ENCODE measurements around the gene SNAP25. TPM values are rescaled to one million over a fixed set of nuclear protein-coding genes. Genes with fewer than 3 reads are reported as not detected.

Gene SNAP25
- total RNA-seq: 1 to 10 TPM in 3 of 4 donors, under 1 TPM in 1; 0.47 to 5.5 (median 2.3) TPM

DNA sequence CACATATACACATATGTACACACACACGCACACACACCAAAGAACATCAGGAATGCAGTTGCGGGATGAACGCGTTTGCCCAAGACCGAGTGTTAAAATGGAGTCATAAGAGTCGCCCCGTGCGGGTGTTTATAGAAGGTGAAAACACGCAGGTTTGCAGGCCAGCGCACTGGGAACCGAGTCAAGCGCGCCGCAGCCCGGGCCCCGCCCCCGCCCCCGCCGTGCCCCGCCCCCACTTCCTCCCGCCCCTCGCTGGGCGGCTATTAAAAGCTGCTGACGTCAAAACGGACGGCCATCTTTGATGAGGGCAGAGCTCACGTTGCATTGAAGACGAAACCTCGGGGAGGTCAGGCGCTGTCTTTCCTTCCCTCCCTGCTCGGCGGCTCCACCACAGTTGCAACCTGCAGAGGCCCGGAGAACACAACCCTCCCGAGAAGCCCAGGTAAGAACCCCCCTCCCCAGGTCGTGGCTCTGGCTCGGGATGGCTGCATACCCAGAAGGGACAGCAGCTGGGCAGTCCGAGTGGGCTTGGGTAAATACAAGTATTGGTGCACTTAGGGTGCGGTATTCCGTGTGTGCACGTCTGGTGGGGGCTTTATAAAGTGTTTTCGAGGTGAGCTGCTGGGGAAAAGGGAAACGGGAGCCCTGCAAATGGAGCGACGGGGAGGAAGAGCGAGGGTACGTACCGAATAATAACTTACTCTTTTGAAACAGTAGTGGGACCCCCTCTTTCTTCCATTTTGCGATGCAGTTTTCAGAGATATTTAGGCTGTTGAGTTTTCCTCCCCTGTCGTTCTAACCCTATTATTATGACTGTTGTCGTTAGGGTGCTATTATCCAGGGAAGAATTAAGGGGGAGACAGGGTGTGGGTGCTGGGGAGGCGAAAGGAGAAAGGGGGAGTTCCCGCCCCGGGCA is at the start of gene SNAP25:
TSS of gene SNAP25 (plus strand) at position 295 of the 916 bp plus-strand sequence. CDS start 56,662 bp downstream, outside the sequence.
- TF ChIP-seq, protein P1, sequence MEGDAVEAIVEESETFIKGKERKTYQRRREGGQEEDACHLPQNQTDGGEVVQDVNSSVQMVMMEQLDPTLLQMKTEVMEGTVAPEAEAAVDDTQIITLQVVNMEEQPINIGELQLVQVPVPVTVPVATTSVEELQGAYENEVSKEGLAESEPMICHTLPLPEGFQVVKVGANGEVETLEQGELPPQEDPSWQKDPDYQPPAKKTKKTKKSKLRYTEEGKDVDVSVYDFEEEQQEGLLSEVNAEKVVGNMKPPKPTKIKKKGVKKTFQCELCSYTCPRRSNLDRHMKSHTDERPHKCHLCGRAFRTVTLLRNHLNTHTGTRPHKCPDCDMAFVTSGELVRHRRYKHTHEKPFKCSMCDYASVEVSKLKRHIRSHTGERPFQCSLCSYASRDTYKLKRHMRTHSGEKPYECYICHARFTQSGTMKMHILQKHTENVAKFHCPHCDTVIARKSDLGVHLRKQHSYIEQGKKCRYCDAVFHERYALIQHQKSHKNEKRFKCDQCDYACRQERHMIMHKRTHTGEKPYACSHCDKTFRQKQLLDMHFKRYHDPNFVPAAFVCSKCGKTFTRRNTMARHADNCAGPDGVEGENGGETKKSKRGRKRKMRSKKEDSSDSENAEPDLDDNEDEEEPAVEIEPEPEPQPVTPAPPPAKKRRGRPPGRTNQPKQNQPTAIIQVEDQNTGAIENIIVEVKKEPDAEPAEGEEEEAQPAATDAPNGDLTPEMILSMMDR (IDR thresholded peaks at IDR 0.05): no peak
- TF ChIP-seq EP300 (IDR thresholded peaks at IDR 0.05) (no peak), POLR2A (IDR thresholded peaks at IDR 0.05) (no peak), POLR2AphosphoS5 (IDR thresholded peaks at IDR 0.05) (no peak)
- Histone ChIP-seq H3K27me3 (peaks cover 64% of the 10 kb centered on the region), H3K9me3 (no peaks in the 10 kb centered on the region), H3K4me1 (peaks cover 0 to 25% (median 0%) of the 10 kb centered on the region in 3 donors), H3K27ac (peak within 1 kb of the TSS in 2 of 4 donors; percentile 9 to 43), H3K36me3 (no peaks in the 10 kb centered on the region), H3K4me3 (peak within 1 kb of the TSS in 1 of 2 donors; percentile 35)
- ATAC-seq: no peak
- 0% methylated on average over 20 to 26 of the region's 53 CpGs for WGBS, 2 donors (ENCODE audit: low coverage in 1 of 2)

DNA sequence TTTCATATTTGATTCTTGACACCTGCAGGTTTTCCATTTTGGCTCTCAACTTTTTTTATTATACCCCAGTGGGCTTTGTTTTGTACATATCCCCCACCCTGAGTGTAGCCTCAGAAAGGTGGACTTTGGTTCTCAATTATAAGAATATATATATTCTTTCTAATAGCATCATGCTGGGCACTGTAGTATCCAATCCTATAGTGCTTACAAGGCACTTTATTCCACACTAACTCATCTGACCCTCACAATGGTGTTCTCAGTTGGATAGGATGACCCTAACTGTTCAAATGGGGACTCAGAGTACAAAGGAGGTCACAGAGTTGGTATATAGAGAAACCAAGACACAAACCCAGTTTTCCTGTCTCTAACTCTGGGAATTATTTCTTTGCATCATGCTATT is 48.9 kb upstream of the SNAP25 start:
- no peak overlapping the region for H3K4me3 ChIP-seq
- no peaks in the 10 kb centered on the region for H3K36me3 ChIP-seq
- TF ChIP-seq, protein P1 (IDR thresholded peaks at IDR 0.05): no peak
- TF ChIP-seq POLR2A (IDR thresholded peaks at IDR 0.05): no peak
- no peak for TF ChIP-seq POLR2AphosphoS5 (IDR thresholded peaks at IDR 0.05)
- TF ChIP-seq EP300 (IDR thresholded peaks at IDR 0.05): no peak
- ATAC-seq: no peak
- H3K27ac ChIP-seq: no peak overlapping the region
- peaks cover 32% of the 10 kb centered on the region for H3K27me3 ChIP-seq
- H3K4me1 ChIP-seq: peaks cover 0 to 13% (median 0%) of the 10 kb centered on the region in 3 donors
- H3K9me3 ChIP-seq: peaks cover 0 to 9% (median 0%) of the 10 kb centered on the region in 3 donors

DNA sequence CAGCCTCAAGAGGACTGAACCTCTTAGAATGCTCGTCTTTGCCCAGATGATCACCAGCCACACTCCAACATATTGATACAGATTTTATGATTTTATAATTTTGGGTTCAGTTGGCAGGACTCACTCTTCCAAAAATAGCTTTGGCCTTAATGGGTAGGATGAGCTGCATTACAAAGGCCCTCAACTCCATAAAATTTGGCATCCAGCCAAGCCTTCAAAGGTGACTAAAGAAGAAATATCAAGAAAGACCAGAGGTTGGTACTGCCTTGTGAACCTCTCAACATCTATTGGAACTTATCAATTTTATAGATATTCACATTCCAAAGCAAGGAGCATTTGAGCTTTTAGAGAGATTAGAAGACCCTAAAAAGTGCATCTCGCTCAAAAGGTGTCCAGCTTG is 48.4 kb upstream of the SNAP25 start:
- Histone ChIP-seq H3K36me3 (no peaks in the 10 kb centered on the region), H3K4me1 (peaks cover 0 to 13% (median 0%) of the 10 kb centered on the region in 3 donors), H3K27ac (no peak overlapping the region), H3K9me3 (peaks cover 0 to 9% (median 0%) of the 10 kb centered on the region in 3 donors), H3K27me3 (peaks cover 32% of the 10 kb centered on the region), H3K4me3 (no peak overlapping the region)
- ATAC-seq: no peak
- TF ChIP-seq, protein P1 (IDR thresholded peaks at IDR 0.05): no peak
- TF ChIP-seq EP300 (IDR thresholded peaks at IDR 0.05): no peak
- no peak for TF ChIP-seq POLR2AphosphoS5 (IDR thresholded peaks at IDR 0.05)
- no peak for TF ChIP-seq POLR2A (IDR thresholded peaks at IDR 0.05)
- WGBS, 2 donors (ENCODE audit: low coverage in 1 of 2): 82 to 94% methylated on average over 2 of the region's 2 CpGs

DNA sequence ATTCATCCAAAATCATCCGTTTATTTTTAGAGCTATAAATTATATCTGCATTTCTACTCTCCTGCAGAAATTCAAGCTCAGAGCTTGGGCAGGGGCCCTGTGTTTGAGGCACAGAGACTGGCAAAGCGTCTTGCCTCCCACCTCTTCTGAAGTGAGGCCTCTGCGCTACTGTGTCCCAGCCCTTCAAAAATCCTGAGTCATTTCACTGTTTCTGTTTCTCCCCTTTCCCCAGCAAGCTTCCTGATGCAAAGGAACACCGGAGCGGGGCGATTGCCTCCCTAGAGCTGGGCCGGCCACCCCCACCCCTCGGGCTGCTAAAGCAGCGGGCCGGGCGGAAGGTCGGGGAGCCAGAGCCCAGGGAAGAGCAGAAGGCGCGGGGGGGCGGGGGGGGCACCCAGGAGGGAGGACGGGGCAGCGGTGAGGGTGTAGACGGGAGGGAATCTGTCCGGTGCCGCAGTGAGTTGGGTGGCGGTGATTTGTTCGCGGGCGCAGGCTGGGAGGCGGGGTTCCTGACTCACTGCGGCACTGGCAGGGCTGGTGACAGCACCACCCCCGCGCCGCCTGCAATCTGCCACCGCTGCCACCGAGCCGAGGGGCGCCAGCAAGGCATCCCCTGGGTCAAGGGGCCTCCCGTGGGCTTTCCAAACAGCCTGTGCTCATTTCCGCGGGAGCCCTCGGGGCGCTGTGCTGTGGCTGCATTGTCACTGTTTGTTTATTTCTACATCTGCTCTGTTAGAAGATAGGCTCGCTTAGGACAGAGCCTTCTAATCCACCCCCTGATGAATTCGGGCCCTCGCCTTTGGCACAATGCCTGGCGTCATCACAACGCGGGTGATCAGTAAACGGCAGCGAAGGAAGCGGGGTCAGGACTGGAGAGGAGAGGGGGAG is 46.5 kb upstream of the SNAP25 start:
- H3K27ac ChIP-seq: peak overlapping the region in 1 of 4 donors; percentile 25
- H3K4me3 ChIP-seq: peak overlapping the region; percentile 7 to 46
- peaks cover 0 to 13% (median 0%) of the 10 kb centered on the region in 3 donors for H3K4me1 ChIP-seq
- WGBS, 2 donors (ENCODE audit: low coverage in 1 of 2): 0 to 4% methylated on average over 1 to 8 of the region's 47 CpGs
- no peak for TF ChIP-seq EP300 (IDR thresholded peaks at IDR 0.05)
- no peak for TF ChIP-seq POLR2A (IDR thresholded peaks at IDR 0.05)
- peaks cover 32% of the 10 kb centered on the region for H3K27me3 ChIP-seq
- peak; percentile 57 for ATAC-seq
- no peaks in the 10 kb centered on the region for H3K36me3 ChIP-seq
- H3K9me3 ChIP-seq: peaks cover 0 to 9% (median 0%) of the 10 kb centered on the region in 3 donors
